Astrocyte (in vitro differentiated cells and primary cell): Measurements from ENCODE around the gene CHST10.

Experiments
- CTCF ChIP-seq: IDR thresholded peaks from 2 replicates; pipeline ENCODE4 v1.5.1; 2011; ENCODE audit warnings: low read depth, mild to moderate bottlenecking, inconsistent platforms, low read length, moderate library complexity; ENCODE audit not compliant: insufficient read depth
- EZH2 ChIP-seq: IDR thresholded peaks from 2 replicates; pipeline ENCODE4 v1.6.1; 2012; ENCODE audit warnings: mild to moderate bottlenecking, low read length, inconsistent platforms; ENCODE audit not compliant: insufficient read depth

- TF ChIP-seq CTCF (no peak), EZH2 (no peak)
Measured at GRCh38 chr2:100427111-100427510, 9.6 kb upstream of the CHST10 start.
